ENCODE measurements around the gene HOGA1. TPM values are rescaled to one million over a fixed set of nuclear protein-coding genes. Genes with fewer than 3 reads are reported as not detected.
A peak's percentile ranks its signal among the peaks of the same experiment; 100 is the strongest.
"Not testable (repeated sequence)": the region's sequence is repeated elsewhere in the genome, so short reads cannot be mapped to it uniquely, and the experiment has no call there.

Gene HOGA1
- total RNA-seq, 4 donors from 2014 or later = 0.40 TPM; not detected in 3

DNA sequence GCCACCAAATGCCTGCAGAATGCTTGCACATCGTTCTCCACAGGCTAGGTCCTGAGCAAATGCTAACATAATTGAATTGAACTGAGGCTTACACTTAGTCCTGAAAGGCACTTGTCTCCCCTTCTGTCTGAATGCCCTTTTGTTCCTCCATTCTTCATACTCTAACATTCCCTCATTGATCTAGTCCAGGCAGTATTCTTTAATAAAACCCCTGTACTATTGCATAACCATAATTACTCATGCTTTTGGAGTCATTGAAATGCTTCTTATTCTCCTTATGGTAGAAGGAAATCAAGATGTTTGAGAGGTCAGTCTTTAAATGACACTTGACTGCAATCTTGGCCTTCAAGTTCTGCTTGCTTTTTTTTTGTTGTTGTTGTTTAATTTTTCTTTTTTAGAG lies 63.4 kb downstream of the HOGA1 start:
- no peak for DNase-seq
- no peak overlapping the region for H3K27ac ChIP-seq
- TF ChIP-seq, protein P1, sequence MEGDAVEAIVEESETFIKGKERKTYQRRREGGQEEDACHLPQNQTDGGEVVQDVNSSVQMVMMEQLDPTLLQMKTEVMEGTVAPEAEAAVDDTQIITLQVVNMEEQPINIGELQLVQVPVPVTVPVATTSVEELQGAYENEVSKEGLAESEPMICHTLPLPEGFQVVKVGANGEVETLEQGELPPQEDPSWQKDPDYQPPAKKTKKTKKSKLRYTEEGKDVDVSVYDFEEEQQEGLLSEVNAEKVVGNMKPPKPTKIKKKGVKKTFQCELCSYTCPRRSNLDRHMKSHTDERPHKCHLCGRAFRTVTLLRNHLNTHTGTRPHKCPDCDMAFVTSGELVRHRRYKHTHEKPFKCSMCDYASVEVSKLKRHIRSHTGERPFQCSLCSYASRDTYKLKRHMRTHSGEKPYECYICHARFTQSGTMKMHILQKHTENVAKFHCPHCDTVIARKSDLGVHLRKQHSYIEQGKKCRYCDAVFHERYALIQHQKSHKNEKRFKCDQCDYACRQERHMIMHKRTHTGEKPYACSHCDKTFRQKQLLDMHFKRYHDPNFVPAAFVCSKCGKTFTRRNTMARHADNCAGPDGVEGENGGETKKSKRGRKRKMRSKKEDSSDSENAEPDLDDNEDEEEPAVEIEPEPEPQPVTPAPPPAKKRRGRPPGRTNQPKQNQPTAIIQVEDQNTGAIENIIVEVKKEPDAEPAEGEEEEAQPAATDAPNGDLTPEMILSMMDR (IDR thresholded peaks at IDR 0.05) = no peak
- no peak for TF ChIP-seq POLR2A (IDR thresholded peaks at IDR 0.05)

DNA sequence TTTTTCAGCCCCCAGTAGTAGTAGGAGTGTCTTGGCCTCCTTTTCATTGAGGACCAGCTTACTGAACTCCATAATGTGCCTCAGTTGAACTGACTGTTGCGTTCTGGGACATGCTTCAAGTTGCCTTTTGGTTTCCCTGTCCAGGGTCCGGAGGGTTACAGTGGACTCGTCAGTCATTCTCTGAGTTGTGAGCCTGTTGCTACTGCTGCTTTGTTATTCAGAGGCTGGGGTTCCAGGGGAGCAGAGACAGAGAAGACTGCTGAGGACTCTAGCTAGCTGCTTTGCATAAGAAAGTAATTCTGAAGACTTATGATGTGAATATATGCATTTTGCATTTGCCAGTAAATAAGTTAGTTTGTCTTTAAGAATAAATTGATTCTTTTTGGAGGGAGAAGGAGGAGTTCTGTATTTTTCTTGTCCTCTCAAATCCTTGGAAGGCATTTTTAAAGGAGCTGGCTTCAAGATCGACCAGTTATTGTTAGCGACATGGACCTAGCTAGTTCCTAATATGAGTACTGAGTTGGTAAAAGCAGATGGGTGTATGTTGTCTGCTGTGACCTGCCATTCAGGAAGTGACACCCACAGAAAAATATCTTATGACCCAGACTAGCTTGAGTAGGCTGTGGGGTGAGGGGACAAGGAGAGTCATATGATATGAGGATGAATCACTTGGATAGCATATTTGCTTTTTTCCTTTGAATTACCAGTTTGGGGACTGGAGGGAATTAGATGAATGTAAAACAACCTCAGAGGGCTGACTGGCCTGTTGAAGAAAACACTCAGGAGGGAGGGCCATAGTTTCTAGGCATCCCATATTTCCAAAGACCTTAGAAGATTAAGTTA lies 64.6 kb downstream of the HOGA1 start:
- DNase-seq = peak in 2 of 3 donors; percentile 28 to 57
- TF ChIP-seq, protein P1 (IDR thresholded peaks at IDR 0.05) = no peak
- TF ChIP-seq POLR2A (IDR thresholded peaks at IDR 0.05) = no peak
- no peak overlapping the region for H3K4me3 ChIP-seq
- H3K27ac ChIP-seq = peak overlapping the region; percentile 7 to 58 (median 43)
- H3K36me3 ChIP-seq = peaks cover 0 to 44% (median 0%) of the 10 kb centered on the region in 3 donors
- no peaks in the 10 kb centered on the region for H3K27me3 ChIP-seq
- no peaks in the 10 kb centered on the region for H3K9me3 ChIP-seq
- H3K4me1 ChIP-seq = peaks cover 0 to 5% (median 0%) of the 10 kb centered on the region in 4 donors

More for the DNA sequence above, 63.4 kb downstream of the HOGA1 start:
- Histone ChIP-seq H3K36me3 (peaks cover 0 to 32% (median 0%) of the 10 kb centered on the region in 3 donors), H3K27me3 (no peaks in the 10 kb centered on the region), H3K9me3 (no peaks in the 10 kb centered on the region), H3K4me1 (peaks cover 0 to 5% (median 2%) of the 10 kb centered on the region in 4 donors), H3K4me3 (no peak overlapping the region)

DNA sequence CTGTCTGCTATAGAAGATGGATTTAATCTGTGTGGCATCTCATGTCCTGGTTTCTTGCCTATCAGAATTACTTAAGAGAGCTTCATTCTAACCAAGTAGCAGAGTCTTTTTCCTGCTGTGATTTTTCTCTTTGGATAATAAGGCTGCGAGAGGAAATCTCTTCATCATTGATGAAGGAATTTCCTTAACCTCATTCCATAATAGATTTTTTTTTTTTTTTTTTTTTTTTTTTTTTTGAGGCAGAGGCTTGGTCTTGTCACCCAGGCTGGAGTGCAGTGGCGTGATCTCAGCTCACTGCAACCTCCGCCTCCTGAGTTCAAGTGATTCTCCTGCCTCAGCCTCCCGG lies 65.2 kb downstream of the HOGA1 start:
- not testable (repeated sequence) for H3K9me3 ChIP-seq, H3K4me3 ChIP-seq, H3K27me3 ChIP-seq, DNase-seq, H3K4me1 ChIP-seq
- H3K27ac ChIP-seq = peak overlapping the region; percentile 7 to 58 (median 43)
- H3K36me3 ChIP-seq = peaks cover 0 to 44% (median 0%) of the 10 kb centered on the region in 3 donors

DNA sequence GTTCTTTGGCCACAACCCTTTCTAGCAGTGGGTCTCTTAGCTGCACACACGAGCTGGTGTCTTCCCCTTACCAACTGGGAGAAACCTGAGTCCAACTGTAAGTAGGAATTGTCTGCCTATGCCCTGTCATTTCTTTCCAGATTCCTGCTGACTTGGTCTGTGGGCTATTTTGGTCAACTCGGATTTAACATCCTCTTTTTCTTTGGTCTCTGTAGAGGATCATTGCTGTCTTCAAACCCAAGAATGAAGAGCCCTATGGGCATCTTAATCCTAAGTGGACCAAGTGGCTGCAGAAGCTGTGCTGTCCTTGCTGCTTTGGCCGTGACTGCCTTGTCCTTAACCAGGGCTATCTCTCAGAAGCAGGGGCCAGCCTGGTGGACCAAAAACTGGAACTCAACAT lies 66.5 kb downstream of the HOGA1 start:
- Histone ChIP-seq H3K4me1 (peaks cover 0 to 5% (median 0%) of the 10 kb centered on the region in 4 donors), H3K27ac (peak overlapping the region in 1 of 4 donors; percentile 6), H3K4me3 (no peak overlapping the region), H3K9me3 (no peaks in the 10 kb centered on the region), H3K36me3 (peaks cover 0 to 45% (median 0%) of the 10 kb centered on the region in 3 donors), H3K27me3 (no peaks in the 10 kb centered on the region)
- DNase-seq = no peak
- TF ChIP-seq POLR2A (IDR thresholded peaks at IDR 0.05) = no peak
- TF ChIP-seq, protein P1 (IDR thresholded peaks at IDR 0.05) = no peak

DNA sequence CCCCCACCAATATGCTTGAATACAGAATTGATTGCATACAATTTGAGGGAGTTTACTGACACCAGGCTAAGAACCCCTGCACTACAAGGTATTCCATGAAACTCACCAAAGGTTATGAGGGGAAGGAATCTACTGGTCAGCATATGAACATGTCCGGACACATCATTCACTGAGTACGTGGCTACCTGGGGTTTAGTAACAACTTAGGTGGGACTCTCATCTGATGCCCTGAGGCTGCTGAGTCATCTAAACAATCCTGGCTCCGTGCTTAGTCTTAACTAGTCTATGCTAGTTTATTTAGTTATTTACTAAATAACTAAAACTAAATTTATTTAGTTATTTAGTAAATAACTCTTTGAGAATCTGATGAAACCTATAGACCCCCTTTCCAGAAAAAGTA lies 67.6 kb downstream of the HOGA1 start:
- no peak overlapping the region for H3K27ac ChIP-seq
- no peak overlapping the region for H3K4me3 ChIP-seq
- TF ChIP-seq, protein P1 (IDR thresholded peaks at IDR 0.05) = no peak
- TF ChIP-seq POLR2A (IDR thresholded peaks at IDR 0.05) = no peak
- no peaks in the 10 kb centered on the region for H3K9me3 ChIP-seq
- no peak for DNase-seq
- peaks cover 0 to 52% (median 0%) of the 10 kb centered on the region in 3 donors for H3K36me3 ChIP-seq
- H3K27me3 ChIP-seq = no peaks in the 10 kb centered on the region
- H3K4me1 ChIP-seq = peaks cover 0 to 5% (median 0%) of the 10 kb centered on the region in 4 donors

DNA sequence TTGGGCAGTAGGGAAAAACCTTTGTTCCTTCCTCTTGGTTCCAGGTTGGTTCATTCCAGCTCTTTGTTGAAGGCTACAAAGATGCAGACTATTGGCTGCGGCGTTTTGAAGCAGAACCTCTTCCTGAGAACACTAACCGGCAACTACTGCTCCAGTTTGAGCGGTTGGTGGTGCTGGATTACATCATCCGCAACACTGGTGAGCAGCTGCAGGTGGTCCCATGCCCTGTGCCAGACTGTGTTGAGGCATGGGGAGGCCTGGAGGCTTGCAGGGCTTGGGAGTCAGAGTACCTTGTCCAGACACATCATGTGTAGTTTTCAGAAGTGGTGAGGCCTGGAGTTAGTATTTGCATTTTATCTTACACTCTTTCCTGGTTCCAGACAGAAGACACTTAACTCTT lies 72.6 kb downstream of the HOGA1 start:
- no peak for DNase-seq
- Histone ChIP-seq H3K4me1 (no peaks in the 10 kb centered on the region), H3K27ac (no peak overlapping the region), H3K36me3 (peaks cover 0 to 64% (median 0%) of the 10 kb centered on the region in 3 donors), H3K9me3 (no peaks in the 10 kb centered on the region), H3K27me3 (no peaks in the 10 kb centered on the region), H3K4me3 (no peak overlapping the region)
- TF ChIP-seq POLR2A (IDR thresholded peaks at IDR 0.05) = no peak
- TF ChIP-seq, protein P1 (IDR thresholded peaks at IDR 0.05) = no peak

Measured in Peyer's patch (tissue), 4 donors.